GM19324 (cell line): Measurements from ENCODE around the gene GCK.

Experiments
- ATAC-seq: cut with Tn5 transposase; IDR thresholded peaks from one replicate; pipeline ENCODE4 v1.9.1; 2021; ENCODE audit warnings: mild to moderate bottlenecking, moderate library complexity; ENCODE audit not compliant: unreplicated experiment, low FRiP score

GCK gene

DNA sequence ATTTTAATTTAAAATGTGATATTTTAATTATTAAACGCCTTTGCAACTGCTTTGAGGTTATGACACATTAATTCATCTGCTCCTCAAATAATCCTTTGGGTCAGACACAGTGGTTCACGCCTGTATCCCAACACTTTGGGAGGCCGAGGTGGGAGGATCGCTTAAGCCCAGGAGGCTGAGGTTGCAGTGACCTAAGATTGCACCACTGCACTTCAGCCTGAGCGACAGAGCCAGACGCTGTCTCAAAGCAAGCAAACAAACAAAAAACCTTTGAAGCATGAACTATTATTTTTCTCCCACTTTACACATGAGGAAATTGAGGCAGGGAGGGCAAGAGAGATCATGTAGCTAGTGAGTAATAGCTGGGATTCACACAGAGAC, 64.4 kb downstream of the GCK start:
- no peak for ATAC-seq

- ATAC-seq: peak; percentile 99
These were observed 65.8 kb downstream of the GCK start, which contains the start of gene POLD2 for GRCh38 chr7:44123190-44124003. POLD2 (minus strand) TSS chr7:44123548; CDS start chr7:44122053, 1,495 bp downstream.

GRCh38 chr7:44122529-44122928, 66.7 kb downstream of the GCK start:
- no peak for ATAC-seq

- no peak for ATAC-seq
These were observed 67.3 kb downstream of the GCK start for GRCh38 chr7:44121761-44122420.

DNA sequence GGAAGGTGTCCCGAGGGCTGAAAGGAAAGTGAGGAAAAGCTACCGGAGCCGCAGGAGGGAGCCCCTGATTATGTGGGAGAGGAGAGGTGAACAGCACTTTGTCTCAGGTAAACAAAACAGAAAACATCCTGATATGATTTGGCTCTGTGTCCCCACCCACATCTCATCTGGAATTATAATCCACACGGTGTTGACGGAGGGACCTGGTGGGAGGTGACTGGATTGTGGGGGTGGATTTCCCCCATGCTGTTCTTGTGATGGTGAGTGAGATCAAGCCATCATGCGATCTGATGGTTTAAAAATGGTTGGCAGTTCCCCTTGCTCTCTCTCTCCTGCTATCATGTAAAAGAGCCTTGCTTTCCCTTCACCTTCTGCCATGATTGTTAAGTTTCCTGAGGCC, 68.8 kb downstream of the GCK start:
- no peak for ATAC-seq

DNA sequence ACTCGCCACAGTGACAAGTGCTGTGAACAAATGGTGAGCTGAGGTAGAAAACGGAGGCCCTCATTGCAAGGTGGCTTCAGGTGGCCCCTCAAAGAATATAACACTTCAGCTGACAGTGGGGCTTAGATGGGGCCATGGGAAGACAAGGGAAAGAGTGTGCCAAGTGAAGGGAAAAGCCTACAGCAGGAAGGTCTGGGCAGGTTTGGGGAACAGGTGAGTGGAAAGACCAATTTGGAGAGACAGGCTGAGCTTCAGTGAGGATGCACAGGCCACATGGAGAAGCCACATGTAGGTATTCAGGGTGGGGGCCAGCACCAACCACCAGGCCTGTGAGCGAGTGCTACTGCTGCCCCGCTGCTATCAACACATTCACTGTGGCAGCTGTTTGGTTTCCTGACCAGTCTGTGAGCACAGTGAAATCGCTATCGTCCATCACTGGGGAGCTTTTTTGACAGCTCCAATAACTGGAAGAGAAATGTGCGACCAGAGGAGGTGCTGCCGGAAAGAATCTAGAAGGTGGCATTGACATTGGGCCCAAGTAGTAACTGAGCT, 69.3 kb downstream of the GCK start:
- no peak for ATAC-seq

- ATAC-seq: no peak
These were observed 71.3 kb downstream of the GCK start for GRCh38 chr7:44117801-44118429.

DNA sequence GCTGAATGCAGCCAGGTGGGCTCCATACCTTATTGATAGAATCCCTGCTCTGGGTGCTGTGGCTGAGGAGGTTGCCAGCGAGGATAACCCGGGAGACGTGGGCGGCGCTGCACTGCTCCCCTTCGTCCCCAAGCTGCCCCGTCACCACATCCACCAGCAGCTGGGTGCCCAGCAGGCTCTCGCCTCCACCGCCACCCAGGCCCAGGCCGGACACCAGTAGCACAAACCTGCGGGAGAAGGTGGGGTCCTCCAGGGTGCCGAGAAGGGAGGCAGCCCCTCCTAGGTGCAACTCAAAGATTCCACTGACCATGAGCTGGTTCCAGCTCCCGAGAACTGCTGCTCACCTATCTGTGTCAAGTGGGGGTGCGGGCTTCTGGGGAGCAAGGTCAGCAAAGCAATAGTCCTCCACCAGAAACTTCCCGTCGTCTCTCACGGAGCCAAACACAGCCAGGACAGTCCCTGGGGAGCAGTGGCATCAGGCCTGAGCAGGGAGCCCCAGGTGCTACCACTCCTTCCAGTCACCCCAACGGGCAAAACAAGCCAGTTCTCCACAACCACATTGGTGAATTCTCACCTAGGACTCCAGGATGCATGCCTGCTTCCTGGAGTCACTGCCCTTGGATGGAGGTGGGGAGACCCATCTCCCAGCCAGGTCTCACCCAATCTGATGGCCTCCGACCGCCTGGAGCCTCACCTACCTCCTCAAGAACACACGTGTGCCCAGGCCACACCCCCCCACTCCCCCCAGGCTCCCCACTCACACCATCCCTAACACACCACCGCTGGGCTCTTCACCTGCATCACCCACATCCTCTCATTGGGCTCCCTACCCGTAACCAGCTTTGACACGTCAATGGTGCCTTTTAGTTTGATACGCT, 72.2 kb downstream of the GCK start:
- ATAC-seq: no peak

DNA sequence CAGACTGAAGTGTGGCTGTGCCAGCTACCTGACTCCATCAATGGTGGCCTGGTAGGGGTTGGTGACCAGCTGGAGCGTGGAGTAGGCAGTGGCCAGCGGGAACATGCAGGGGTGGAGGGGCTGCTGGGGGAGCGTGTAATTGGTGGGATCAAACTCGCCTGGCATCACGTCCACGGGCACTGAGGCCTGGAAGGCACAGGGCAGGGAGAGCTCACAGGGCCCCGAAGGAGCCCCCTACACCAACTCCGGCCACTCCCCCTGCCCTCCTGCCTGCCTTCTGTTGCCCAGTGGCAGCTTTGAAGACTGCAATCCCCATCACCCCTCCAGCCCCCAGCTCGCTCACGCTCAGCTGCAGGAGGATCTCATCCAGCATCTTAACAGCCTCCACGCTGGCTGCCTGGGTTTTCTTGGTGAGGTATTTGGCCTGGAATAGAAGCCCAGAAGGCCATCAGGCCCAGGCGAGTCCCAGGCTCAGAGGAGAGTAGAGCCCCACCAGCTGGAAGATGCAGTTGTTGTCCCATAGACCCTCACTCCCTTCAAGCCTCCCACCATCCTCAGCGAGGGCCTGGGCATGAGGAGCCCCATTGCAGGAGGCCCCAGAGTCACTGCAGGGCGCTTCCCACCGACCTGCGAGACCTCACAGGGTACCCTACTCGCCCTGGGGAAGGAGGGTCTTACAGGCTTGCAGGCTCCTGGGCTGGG, 73.0 kb downstream of the GCK start:
- ATAC-seq: no peak

DNA sequence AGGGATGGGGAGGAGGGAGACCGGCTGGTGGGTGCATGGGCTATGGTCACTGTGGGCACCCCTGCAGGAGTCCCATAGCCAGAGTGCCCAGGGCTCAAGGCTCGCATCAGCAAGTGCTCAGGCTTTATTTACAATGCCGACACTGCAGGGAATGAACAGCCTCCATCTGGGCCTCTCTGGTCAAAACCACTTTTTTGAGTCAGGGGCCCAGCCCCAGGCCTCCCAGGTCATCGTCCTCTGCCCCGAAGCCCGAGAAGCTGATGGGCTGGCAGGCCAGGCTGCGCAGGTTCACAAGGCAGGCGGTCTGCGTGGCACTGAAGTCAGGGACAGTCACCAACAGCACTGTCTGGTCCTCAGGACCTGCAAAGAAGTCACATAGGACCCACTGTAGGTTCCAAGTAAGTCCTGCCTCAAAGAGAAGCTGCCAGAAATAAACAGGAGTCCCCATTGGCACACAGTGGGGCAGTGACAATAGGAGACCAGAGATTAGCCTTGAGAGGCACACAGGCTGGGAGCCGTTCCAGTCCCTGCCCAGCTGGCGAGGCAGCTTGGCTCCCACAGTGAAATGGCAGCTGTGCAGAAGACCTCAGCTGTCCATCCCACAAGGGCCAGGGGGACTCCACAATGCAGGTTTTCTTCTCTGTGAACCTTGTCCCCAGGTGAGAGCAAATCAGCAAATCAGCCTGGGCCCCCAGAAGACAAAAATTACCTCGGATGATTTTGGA, 74.5 kb downstream of the GCK start:
- ATAC-seq: no peak

DNA sequence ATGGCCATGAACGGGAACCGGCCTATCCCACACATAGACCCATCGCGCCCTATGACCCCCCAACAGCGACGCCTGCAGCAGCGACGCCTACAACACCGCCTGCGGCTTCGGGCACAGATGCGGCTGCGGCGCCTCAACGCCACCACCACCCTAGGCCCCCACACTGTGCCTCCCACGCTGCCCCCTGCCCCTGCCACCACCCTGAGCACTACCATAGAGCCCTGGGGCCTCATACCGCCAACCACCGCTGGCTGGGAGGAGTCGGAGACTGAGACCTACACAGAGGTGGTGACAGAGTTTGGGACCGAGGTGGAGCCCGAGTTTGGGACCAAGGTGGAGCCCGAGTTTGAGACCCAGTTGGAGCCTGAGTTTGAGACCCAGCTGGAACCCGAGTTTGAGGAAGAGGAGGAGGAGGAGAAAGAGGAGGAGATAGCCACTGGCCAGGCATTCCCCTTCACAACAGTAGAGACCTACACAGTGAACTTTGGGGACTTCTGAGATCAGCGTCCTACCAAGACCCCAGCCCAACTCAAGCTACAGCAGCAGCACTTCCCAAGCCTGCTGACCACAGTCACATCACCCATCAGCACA, 75.4 kb downstream of the GCK start:
- ATAC-seq: no peak

- no peak for ATAC-seq
These were observed 76.1 kb downstream of the GCK start for GRCh38 chr7:44112997-44113763.

DNA sequence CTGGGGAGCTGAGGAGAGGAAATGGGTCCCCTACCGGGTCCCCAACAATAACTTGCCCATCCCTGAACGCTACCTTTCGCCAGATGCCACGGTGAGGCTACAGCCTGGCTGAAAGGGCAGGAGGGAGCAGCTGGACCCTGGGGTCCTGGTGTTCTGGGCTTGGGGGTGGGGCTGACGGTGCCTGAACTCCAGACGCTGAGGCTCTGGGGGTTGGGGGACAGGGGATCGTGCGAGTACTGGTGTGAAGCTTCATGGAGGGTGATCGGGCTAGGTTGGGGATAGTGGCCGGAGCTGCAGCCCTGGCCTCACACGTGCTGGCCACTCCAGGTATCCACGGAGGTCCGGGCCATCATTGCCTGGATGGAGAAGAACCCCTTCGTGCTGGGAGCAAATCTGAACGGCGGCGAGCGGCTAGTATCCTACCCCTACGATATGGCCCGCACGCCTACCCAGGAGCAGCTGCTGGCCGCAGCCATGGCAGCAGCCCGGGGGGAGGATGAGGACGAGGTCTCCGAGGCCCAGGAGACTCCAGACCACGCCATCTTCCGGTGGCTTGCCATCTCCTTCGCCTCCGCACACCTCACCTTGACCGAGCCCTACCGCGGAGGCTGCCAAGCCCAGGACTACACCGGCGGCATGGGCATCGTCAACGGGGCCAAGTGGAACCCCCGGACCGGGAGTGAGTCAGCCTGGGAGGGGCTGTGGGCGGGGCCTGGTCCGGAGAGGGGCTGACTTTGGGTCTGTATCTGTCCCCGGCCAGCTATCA, 76.8 kb downstream of the GCK start:
- ATAC-seq: no peak

DNA sequence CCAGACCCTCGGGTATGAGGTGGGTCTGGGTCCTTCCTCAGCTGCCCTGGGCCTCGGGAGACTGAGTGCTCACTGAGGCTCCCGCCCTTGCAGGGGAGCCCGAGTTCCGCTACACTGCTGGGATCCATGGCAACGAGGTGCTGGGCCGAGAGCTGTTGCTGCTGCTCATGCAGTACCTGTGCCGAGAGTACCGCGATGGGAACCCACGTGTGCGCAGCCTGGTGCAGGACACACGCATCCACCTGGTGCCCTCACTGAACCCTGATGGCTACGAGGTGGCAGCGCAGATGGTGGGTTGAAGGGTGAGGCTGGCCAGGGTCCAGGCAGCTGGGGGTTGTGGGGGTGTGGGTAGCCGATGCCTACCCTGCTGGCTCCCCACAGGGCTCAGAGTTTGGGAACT, 77.5 kb downstream of the GCK start:
- ATAC-seq: no peak

DNA sequence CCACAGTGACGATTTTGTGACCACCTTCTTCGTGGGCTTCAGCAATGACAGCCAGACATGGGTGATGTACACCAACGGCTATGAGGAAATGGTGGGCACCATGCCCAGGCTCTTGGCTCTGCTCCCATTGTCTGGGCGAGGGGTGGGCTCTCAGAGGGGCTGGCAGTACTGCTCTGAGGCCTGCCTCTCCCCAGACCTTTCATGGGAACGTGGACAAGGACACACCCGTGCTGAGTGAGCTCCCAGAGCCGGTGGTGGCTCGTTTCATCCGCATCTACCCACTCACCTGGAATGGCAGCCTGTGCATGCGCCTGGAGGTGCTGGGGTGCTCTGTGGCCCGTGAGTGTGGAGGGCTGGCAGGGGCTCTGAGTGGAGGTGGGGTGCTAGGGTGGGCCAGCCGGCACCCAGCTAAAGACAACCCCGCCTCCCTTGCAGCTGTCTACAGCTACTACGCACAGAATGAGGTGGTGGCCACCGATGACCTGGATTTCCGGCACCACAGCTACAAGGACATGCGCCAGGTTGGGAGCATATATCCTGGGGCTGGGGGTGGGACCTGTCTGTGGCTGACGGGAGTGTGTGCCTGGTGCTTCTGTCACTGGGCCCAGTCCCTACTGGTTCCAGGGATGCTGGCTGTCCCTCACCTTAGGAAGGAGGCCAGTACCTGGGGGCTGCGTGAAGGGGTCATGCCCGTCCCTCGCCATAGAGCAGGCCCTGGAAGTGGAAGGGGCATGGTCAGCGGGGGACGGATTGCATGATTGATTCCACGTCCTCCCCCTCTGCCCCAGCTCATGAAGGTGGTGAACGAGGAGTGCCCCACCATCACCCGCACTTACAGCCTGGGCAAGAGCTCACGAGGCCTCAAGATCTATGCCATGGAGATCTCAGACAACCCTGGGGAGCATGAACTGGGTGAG, 78.3 kb downstream of the GCK start:
- ATAC-seq: no peak

- no peak for ATAC-seq
These were observed 79.2 kb downstream of the GCK start for GRCh38 chr7:44109991-44110390.
